Cardiac muscle cell (in vitro differentiated cells and primary cell): ENCODE data around the gene SLITRK3. TPM values are rescaled to one million over a fixed set of nuclear protein-coding genes. Genes with fewer than 3 reads are reported as not detected.
A peak's percentile ranks its signal among the peaks of the same experiment; 100 is the strongest.

Source experiments
- DNase-seq, 2 donors: peaks; one replicate each; pipeline versions ENCODE4 v3.0.0 to v3.0.0-alpha.2; 2010 to 2017; ENCODE audit warnings: low read depth in 1 of 2, low spot score in 1 of 2
- H3K27ac ChIP-seq: fragments of 200-600 bp; sonication (generic); 2 replicates; pipeline ENCODE4 v1.5.1; 2016
- H3K27me3 ChIP-seq: fragments of 200-600 bp; sonication (generic); 2 replicates; pipeline ENCODE4 v1.6.0; 2016; ENCODE audit warnings: control low read depth
- H3K36me3 ChIP-seq: fragments of 200-600 bp; sonication (generic); 2 replicates; pipeline ENCODE4 v1.5.1; 2016; ENCODE audit warnings: control low read depth
- H3K4me1 ChIP-seq: fragments of 200-600 bp; sonication (generic); 2 replicates; pipeline ENCODE4 v1.8.1; 2017; ENCODE audit warnings: low read depth, mild to moderate bottlenecking, mixed run types
- H3K4me3 ChIP-seq: fragments of 200-600 bp; sonication (generic); 2 replicates; pipeline ENCODE4 v1.5.1; 2016; ENCODE audit warnings: mild to moderate bottlenecking
- H3K9me3 ChIP-seq: fragments of 200-600 bp; sonication (generic); 2 replicates; pipeline ENCODE4 v1.5.1; 2017; ENCODE audit warnings: low read depth, mild to moderate bottlenecking, control low read depth
- polyA plus RNA-seq: library from polyadenylated mRNA; unstranded; fragments of >200 nt; fragmentation: Nextera tagmentation; extraction: Ambion mirVana; gene quantifications from 2 replicates; pipeline ENCODE4 v1.2.1, GENCODE V29; 2016
- total RNA-seq: library from RNA; depleted of rRNA; stranded (reverse); fragments of >200 nt; gene quantifications from 2 replicates; pipeline ENCODE4 v1.2.3, GENCODE V29; 2016
- TF ChIP-seq, protein P1 (sequence below): IDR thresholded peaks from 2 replicates; pipeline ENCODE4 v1.5.1; 2012; ENCODE audit warnings: low read depth, mild to moderate bottlenecking, low read length

SLITRK3 gene
- total and polyA plus RNA-seq, 2 experiments from 2014 or later, result 0.18 TPM; not detected in 1

DNA sequence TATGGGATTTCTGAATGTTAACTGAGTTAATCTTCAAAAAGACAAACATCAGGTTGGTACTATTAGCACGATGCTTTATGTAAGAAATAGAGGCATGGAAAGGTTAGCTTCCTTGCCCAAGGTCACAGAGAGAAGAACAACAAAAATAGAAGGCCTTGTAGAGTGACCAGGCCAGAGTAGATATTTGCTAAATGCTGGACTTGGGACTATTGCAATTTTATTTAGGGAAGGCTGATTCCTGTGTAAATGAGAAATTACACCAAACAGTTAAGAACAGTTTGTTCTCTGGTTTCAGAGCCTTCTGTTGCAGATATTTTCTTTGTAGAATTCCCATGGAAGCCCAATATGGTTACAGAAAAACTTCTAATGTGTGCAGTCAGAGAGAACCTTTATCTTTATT, 16.4 kb upstream of the SLITRK3 start:
- Histone ChIP-seq H3K27me3 (peaks cover 3% of the 10 kb centered on the region), H3K4me3 (no peak overlapping the region), H3K4me1 (no peaks in the 10 kb centered on the region), H3K36me3 (no peaks in the 10 kb centered on the region), H3K9me3 (no peaks in the 10 kb centered on the region), H3K27ac (no peak overlapping the region)
- TF ChIP-seq, protein P1, sequence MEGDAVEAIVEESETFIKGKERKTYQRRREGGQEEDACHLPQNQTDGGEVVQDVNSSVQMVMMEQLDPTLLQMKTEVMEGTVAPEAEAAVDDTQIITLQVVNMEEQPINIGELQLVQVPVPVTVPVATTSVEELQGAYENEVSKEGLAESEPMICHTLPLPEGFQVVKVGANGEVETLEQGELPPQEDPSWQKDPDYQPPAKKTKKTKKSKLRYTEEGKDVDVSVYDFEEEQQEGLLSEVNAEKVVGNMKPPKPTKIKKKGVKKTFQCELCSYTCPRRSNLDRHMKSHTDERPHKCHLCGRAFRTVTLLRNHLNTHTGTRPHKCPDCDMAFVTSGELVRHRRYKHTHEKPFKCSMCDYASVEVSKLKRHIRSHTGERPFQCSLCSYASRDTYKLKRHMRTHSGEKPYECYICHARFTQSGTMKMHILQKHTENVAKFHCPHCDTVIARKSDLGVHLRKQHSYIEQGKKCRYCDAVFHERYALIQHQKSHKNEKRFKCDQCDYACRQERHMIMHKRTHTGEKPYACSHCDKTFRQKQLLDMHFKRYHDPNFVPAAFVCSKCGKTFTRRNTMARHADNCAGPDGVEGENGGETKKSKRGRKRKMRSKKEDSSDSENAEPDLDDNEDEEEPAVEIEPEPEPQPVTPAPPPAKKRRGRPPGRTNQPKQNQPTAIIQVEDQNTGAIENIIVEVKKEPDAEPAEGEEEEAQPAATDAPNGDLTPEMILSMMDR, result no peak
- DNase-seq, result no peak

DNA sequence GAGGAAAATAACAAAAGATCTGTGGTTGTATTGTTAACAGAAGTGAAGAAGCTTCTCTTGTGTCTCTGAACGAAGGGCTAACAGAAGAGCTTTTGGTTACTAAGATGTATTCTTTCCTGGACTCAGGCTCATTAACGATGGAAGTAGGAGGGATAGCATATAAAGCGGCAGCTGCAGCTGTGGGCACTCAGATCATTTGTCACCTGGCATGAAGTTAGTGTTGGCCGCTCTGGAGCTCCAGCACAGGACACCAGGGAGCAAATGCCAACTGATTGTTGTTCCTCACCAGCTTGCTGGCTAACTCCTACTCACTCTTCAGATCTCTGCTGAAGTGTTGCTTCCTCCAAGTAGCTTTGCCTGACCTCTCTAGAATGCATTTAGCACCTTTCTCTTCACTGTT, 15.5 kb upstream of the SLITRK3 start:
- DNase-seq, result no peak
- Histone ChIP-seq H3K27me3 (peaks cover 11% of the 10 kb centered on the region), H3K4me3 (no peak overlapping the region), H3K36me3 (no peaks in the 10 kb centered on the region), H3K9me3 (no peaks in the 10 kb centered on the region), H3K27ac (no peak overlapping the region), H3K4me1 (no peaks in the 10 kb centered on the region)
- TF ChIP-seq, protein P1, result no peak

DNA sequence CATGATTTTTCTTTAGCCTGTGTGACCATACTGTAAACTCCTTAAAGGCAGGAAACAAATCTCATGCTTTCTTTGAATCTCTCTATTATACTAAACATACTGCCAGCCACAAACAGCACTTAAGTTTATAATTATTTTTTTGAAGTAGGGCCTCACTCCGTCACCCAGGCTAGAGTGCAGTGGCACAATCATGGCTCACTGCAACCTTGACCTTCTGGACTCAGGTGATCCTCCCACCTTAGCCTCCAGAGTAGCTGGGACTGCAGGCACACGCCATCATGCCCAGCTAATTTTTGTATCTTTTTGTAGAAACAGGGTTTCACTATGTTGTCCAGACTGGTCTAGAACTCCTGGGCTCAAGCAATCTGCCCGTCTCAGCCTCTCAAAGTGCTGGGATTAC, 14.5 kb upstream of the SLITRK3 start:
- H3K4me1 ChIP-seq, result no peaks in the 10 kb centered on the region
- TF ChIP-seq, protein P1, result no peak
- peaks cover 11% of the 10 kb centered on the region for H3K27me3 ChIP-seq
- H3K4me3 ChIP-seq, result no peak overlapping the region
- H3K9me3 ChIP-seq, result no peaks in the 10 kb centered on the region
- no peaks in the 10 kb centered on the region for H3K36me3 ChIP-seq
- no peak overlapping the region for H3K27ac ChIP-seq
- DNase-seq, result no peak

DNA sequence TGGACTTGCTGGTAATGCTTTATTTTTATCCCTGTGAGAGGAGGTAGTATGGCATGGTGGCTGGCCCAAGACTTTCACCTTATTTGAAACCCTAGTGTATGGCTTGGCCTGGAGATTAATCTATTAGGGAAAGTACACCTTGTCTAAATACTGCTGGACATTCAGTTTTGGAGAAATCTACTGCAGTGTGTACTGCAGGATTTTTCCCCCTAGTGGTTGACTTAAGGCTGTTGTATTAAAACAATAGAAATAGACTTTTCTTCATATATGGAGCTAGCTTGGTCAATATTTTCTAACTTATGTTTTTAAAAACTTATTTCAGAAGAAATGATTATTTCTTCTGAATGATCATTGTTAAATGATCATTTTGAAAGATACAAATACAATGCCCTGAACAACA, 13.9 kb upstream of the SLITRK3 start:
- Histone ChIP-seq H3K27me3 (peaks cover 11% of the 10 kb centered on the region), H3K4me3 (no peak overlapping the region), H3K4me1 (no peaks in the 10 kb centered on the region), H3K27ac (no peak overlapping the region), H3K9me3 (no peaks in the 10 kb centered on the region), H3K36me3 (no peaks in the 10 kb centered on the region)
- TF ChIP-seq, protein P1, result peak; percentile 36
- no peak for DNase-seq

DNA sequence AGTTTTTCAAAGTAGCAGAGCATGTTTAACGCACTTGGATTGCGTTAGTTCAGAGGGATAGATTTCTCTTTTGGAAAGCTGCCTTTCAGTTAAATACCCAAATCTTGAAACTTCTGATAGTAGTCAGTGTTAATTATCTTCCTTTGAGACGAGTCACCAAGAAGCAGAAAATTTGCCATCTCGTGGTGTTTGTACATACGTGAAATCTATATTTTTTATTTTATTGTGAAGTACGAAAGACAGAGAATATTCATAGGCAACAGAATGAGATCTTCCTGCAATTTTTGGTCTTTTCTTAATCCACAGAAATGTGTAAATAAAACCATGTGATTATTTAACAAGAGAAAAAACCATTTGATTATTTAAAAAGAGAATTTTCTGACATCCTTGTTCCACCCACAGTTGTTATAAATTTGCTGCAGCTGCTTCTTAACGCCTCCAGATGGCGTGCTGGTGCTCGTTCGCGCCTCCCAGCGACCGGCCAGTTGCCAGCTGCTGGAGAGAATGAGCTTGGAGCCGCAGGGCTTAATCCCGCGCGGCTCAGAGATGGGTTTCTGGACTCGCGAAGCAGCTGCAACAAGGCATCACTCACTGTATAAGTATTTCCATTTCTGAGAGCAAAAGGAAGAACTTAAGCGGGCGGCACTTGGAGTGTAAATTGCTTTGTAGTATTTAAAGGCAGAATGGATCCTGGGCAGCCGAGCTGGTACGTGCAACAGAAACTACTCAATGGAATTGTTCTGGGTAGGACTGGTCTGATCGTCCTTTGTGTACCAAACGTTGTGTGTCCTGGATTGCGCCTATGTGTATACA, 10.5 kb upstream of the SLITRK3 start:
- H3K27me3 ChIP-seq, result peaks cover 11% of the 10 kb centered on the region
- TF ChIP-seq, protein P1, result peak; percentile 99

More for the DNA sequence above, 10.5 kb upstream of the SLITRK3 start:
- H3K36me3 ChIP-seq, result no peaks in the 10 kb centered on the region
- no peak overlapping the region for H3K4me3 ChIP-seq
- no peaks in the 10 kb centered on the region for H3K9me3 ChIP-seq
- H3K4me1 ChIP-seq, result no peaks in the 10 kb centered on the region
- peak; percentile 84 to 86 for DNase-seq
- no peak overlapping the region for H3K27ac ChIP-seq
